Hepatocyte (in vitro differentiated cells): ENCODE data around the gene EIF2D. TPM values are rescaled to one million over a fixed set of nuclear protein-coding genes. Genes with fewer than 3 reads are reported as not detected.

Experiments
- DNase-seq: peaks from one replicate; pipeline ENCODE4 v3.0.0-alpha.2; 2016; ENCODE audit warnings: low spot score
- H2AFZ ChIP-seq: fragments of 200-600 bp; sonication (generic); 2 replicates; pipeline ENCODE4 v1.6.0; 2016; ENCODE audit warnings: antibody characterized with exemption, mild to moderate bottlenecking
- H3K27ac ChIP-seq: fragments of 200-600 bp; sonication (generic); 2 replicates; pipeline ENCODE4 v1.5.1; 2016; ENCODE audit warnings: mild to moderate bottlenecking
- H3K27me3 ChIP-seq: fragments of 200-600 bp; sonication (generic); 2 replicates; pipeline ENCODE4 v1.6.1; 2016
- H3K36me3 ChIP-seq: fragments of 200-600 bp; sonication (generic); replicated peaks from 2 replicates; pipeline ENCODE4 v1.5.1; 2016; ENCODE audit warnings: low read depth; ENCODE audit not compliant: insufficient read depth
- H3K4me1 ChIP-seq: fragments of 200-600 bp; sonication (generic); 2 replicates; pipeline ENCODE4 v1.5.1; 2016; ENCODE audit warnings: mild to moderate bottlenecking, moderate library complexity; ENCODE audit not compliant: insufficient read depth
- H3K4me2 ChIP-seq: fragments of 200-600 bp; sonication (generic); 2 replicates; pipeline ENCODE4 v1.6.0; 2016
- H3K4me3 ChIP-seq: fragments of 200-600 bp; sonication (generic); 2 replicates; pipeline ENCODE4 v1.5.1; 2016; ENCODE audit warnings: mild to moderate bottlenecking
- H3K79me2 ChIP-seq: fragments of 200-600 bp; sonication (generic); 2 replicates; pipeline ENCODE4 v1.6.0; 2017; ENCODE audit warnings: mild to moderate bottlenecking
- H3K9me2 ChIP-seq: fragments of 200-600 bp; sonication (generic); replicated peaks from 2 replicates; pipeline ENCODE4 v1.6.0; 2017; ENCODE audit warnings: mild to moderate bottlenecking; ENCODE audit not compliant: insufficient read depth
- H3K9me3 ChIP-seq: fragments of 200-600 bp; sonication (generic); 2 replicates; pipeline ENCODE4 v1.5.1; 2016; ENCODE audit warnings: low read depth, mild to moderate bottlenecking
- H4K20me1 ChIP-seq: fragments of 200-600 bp; sonication (generic); 2 replicates; pipeline ENCODE4 v1.6.0; 2016; ENCODE audit warnings: mild to moderate bottlenecking; ENCODE audit not compliant: insufficient read depth, poor library complexity, severe bottlenecking
- CTCF ChIP-seq: fragments of 200-600 bp; sonication (generic); IDR thresholded peaks from 2 replicates; pipeline ENCODE4 v1.5.1; 2016; ENCODE audit warnings: antibody characterized with exemption, mild to moderate bottlenecking; ENCODE audit not compliant: poor library complexity
- EZH2 ChIP-seq: fragments of 200-600 bp; sonication (generic); IDR thresholded peaks from 2 replicates; pipeline ENCODE4 v1.6.1; 2016; ENCODE audit warnings: antibody characterized with exemption, mild to moderate bottlenecking, borderline replicate concordance
- EZH2phosphoT487 ChIP-seq: fragments of 200-600 bp; sonication (generic); IDR thresholded peaks from one replicate; pipeline ENCODE4 v1.6.1; 2018; ENCODE audit warnings: antibody characterized with exemption, mild to moderate bottlenecking, low read depth, moderate library complexity; ENCODE audit not compliant: unreplicated experiment, severe bottlenecking
- WGBS: methylation state at CpG from one replicate; pipeline ENCODE4 v1.1.6; 2016; ENCODE audit warnings: low lambda C conversion rate; ENCODE audit errors: missing lambda C conversion rate; 5-methylcytosine and 5-hydroxymethylcytosine counted together
- polyA plus RNA-seq: library from polyadenylated mRNA; unstranded; fragments of >200 nt; fragmentation: Nextera tagmentation; extraction: Ambion mirVana; gene quantifications from 2 replicates; pipeline ENCODE4 v1.2.1, GENCODE V29; 2016
- total RNA-seq: library from RNA; depleted of rRNA; stranded (reverse); fragments of >200 nt; gene quantifications from 2 replicates; pipeline ENCODE4 v1.2.3, GENCODE V29; 2014

The EIF2D gene
- total and polyA plus RNA-seq, 2 experiments from 2014 or later: 27.7 to 40.4 TPM

- peak overlapping the region; percentile 54 for H3K4me3 ChIP-seq
- peaks cover 19% of the 10 kb centered on the region for H3K27me3 ChIP-seq
- WGBS: 2% methylated on average over 11 of the region's 14 CpGs
- no peaks in the 10 kb centered on the region for H3K9me3 ChIP-seq
- TF ChIP-seq EZH2phosphoT487 (no peak), CTCF (no peak), EZH2 (peak; percentile 65)
- H3K79me2 ChIP-seq: no peaks in the 10 kb centered on the region
- H3K4me2 ChIP-seq: peak overlapping the region; percentile 81
- H4K20me1 ChIP-seq: no peaks in the 10 kb centered on the region
- DNase-seq: no peak
- no peaks in the 10 kb centered on the region for H3K9me2 ChIP-seq
- H2AFZ ChIP-seq: peak overlapping the region; percentile 76
- no peaks in the 10 kb centered on the region for H3K36me3 ChIP-seq
- H3K27ac ChIP-seq: no peak overlapping the region
- H3K4me1 ChIP-seq: peaks cover 11% of the 10 kb centered on the region
Measured at GRCh38 chr1:206635978-206636345, 23.7 kb upstream of the EIF2D start.

DNA sequence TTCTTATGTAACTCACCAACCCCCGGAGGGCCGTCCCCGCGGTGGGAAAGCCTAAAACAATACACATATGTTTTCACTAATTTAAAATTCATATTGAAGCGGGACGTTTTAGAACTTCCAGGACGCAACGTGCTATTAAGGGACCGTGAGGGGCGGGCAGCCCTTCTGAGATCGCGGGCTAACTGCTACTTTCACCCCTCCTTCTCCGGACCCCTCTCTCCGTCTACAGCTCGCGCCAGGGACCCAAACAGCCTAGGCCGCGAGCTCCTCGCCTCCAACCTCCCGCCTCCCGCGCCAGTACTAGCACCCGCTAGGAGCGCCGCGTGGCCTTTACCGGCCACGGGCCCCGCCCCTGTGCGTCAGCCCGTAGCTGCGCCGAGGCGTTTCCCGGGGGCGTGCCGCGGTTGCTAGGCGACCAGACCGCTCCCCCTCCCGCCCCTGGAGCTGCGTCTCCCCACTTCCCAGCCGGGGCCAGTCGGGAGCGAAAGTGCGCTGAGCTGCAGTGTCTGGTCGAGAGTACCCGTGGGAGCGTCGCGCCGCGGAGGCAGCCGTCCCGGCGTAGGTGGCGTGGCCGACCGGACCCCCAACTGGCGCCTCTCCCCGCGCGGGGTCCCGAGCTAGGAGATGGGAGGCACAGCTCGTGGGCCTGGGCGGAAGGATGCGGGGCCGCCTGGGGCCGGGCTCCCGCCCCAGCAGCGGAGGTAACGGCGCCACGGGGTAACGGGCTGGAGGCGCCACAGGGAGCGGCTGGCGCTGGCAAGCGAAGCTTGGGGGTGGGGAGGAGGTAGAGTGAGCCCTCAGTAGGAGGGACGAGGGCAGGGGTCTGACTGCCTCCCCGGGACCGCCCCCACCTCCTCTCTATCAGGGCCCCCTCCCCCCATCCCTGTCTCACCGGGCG is 23.1 kb upstream of the EIF2D start, which contains the start of gene DYRK3:
Gene DYRK3 (plus strand): TSS at position 457 of the 898 bp plus-strand sequence. CDS start 168 bp downstream, at position 625.
- H3K9me2 ChIP-seq: no peaks in the 10 kb centered on the region
- H3K36me3 ChIP-seq: no peaks in the 10 kb centered on the region
- peaks cover 11% of the 10 kb centered on the region for H3K4me1 ChIP-seq
- DNase-seq: peak; percentile 97
- H3K9me3 ChIP-seq: no peaks in the 10 kb centered on the region
- WGBS: 1% methylated on average over 65 of the region's 84 CpGs
- peak within 1 kb of the TSS; percentile 62 for H3K27ac ChIP-seq
- H2AFZ ChIP-seq: peak within 1 kb of the TSS; percentile 76
- H3K4me3 ChIP-seq: peak within 1 kb of the TSS; percentile 54
- peaks cover 19% of the 10 kb centered on the region for H3K27me3 ChIP-seq
- no peaks in the 10 kb centered on the region for H3K79me2 ChIP-seq
- no peak for TF ChIP-seq EZH2
- TF ChIP-seq CTCF: no peak
- no peak for TF ChIP-seq EZH2phosphoT487
- peak within 1 kb of the TSS; percentile 81 for H3K4me2 ChIP-seq
- H4K20me1 ChIP-seq: no peaks in the 10 kb centered on the region

DNA sequence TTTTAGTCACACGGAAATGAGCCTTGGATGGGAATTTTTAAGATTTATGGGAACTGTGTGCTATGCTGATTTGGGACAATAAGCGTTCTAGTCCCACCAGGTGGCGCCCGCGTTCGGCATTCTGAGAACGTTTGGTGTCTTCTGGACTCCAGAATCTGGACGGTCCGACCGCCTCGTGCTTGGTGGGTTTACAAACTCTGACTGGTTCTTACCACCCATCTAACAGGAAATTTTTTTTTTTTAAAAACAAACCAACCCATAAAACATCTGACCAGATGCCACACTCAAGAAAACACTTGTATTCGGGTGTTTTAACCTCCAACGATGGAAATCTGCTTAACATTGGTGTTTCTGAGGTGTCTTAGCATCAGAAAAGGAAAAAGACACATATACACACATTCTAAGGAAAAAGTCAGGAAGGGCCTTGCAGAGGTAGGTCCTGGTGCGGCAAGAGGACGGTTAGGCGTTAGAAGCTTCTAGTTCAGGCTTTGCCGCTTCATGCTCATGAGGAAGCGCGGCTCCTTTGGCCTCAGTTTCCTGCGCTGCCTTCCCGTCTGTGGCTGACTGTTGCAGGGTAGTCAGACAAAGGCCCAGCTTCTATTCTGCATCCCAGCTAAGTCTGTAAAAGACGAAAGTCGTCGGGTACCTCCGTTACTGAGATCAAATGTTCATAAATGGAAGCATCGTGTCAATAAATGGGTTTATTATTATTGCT is 22.3 kb upstream of the EIF2D start:
- H3K4me2 ChIP-seq: peak overlapping the region; percentile 81
- H4K20me1 ChIP-seq: no peaks in the 10 kb centered on the region
- peak; percentile 95 for DNase-seq
- peaks cover 19% of the 10 kb centered on the region for H3K27me3 ChIP-seq
- peak; percentile 87 for TF ChIP-seq CTCF
- TF ChIP-seq EZH2phosphoT487: no peak
- TF ChIP-seq EZH2: no peak
- WGBS: 22% methylated on average over 26 of the region's 26 CpGs
- H3K4me3 ChIP-seq: peak overlapping the region; percentile 54
- H3K4me1 ChIP-seq: peaks cover 11% of the 10 kb centered on the region
- no peaks in the 10 kb centered on the region for H3K79me2 ChIP-seq
- H3K9me2 ChIP-seq: no peaks in the 10 kb centered on the region
- H3K36me3 ChIP-seq: no peaks in the 10 kb centered on the region
- peak overlapping the region; percentile 59 for H3K27ac ChIP-seq
- peak overlapping the region; percentile 76 for H2AFZ ChIP-seq
- no peaks in the 10 kb centered on the region for H3K9me3 ChIP-seq
